Natural killer cell treated with Interleukin-12 subunit alpha and Interleukin-12 subunit beta and Interleukin-15 and Interleukin-18, amount 100 ng/mL, for 72 hours (primary cell): ENCODE results near the gene SPATA6. TPM values are rescaled to one million over a fixed set of nuclear protein-coding genes. Genes with fewer than 3 reads are reported as not detected.
"Not testable (repeated sequence)": the region's sequence is repeated elsewhere in the genome, so short reads cannot be mapped to it uniquely, and the experiment has no call there.

Source experiments
- ATAC-seq, 2 donors: fragments of 150-1000 bp; cut with Tn5 transposase in 1 of 2; sonication (Bioruptor Pico), chemical (Tn5 transposase) in 1 of 2; 2 replicates each; pipeline ENCODE4 v1.10.0; 2021
- DNase-seq: peaks from one replicate; pipeline ENCODE4 v3.0.0; 2022; ENCODE audit warnings: low spot score
- H3K27ac Mint-ChIP-seq, 2 donors: 1 replicate in 1 of 2; 2 replicates in 1 of 2; pipeline ENCODE4 v1.8.0; 2022; ENCODE audit warnings: mixed read lengths in 2 of 2, mild to moderate bottlenecking in 1 of 2, moderate library complexity in 1 of 2
- H3K27me3 Mint-ChIP-seq, 2 donors: 1 replicate in 1 of 2; 2 replicates in 1 of 2; pipeline ENCODE4 v1.8.0; 2022; ENCODE audit warnings: mixed read lengths in 2 of 2
- H3K36me3 Mint-ChIP-seq: one replicate; pipeline ENCODE4 v1.8.0; 2022; ENCODE audit warnings: mixed read lengths
- H3K4me1 Mint-ChIP-seq, 2 donors: 1 replicate in 1 of 2; 2 replicates in 1 of 2; pipeline ENCODE4 v1.8.0; 2022; ENCODE audit warnings: low read depth in 2 of 2, mixed read lengths in 2 of 2, mild to moderate bottlenecking in 1 of 2
- H3K4me3 Mint-ChIP-seq: one replicate; pipeline ENCODE4 v1.8.0; 2022; ENCODE audit warnings: mixed read lengths
- H3K9me3 Mint-ChIP-seq: 2 replicates; pipeline ENCODE4 v1.8.0; 2022; ENCODE audit warnings: mixed read lengths
- total RNA-seq, 2 donors: library from RNA; stranded (reverse); gene quantifications; one replicate each; pipeline ENCODE4 v1.2.3, GENCODE V29; 2022

SPATA6 gene
- total RNA-seq, 2 donors from 2014 or later, result 2.1 to 4.0 TPM

DNA sequence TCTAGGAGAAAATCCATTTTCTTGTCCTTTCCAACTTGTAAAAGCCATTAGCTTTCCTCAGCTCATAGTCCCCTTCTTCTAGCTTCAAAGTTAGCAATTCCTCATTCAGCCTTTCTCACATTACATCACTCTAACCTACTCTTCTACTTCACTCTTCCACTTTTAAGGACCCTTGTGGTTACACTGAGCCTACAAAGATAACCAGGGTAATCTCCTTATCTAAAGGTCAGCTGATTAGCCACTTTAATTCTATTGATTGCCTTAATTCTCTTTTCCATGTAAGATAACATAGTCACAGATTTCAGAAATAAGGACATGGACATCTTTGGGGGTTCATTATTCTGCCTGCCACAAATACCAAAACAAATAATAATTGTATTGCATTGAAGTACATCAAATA lies 8.5 kb upstream of the SPATA6 start:
- DNase-seq, result no peak
- H3K9me3 Mint-ChIP-seq, result no peaks in the 10 kb centered on the region
- H3K36me3 Mint-ChIP-seq, result no peaks in the 10 kb centered on the region
- no peak overlapping the region for H3K27ac Mint-ChIP-seq
- H3K4me3 Mint-ChIP-seq, result no peak overlapping the region
- no peaks in the 10 kb centered on the region for H3K4me1 Mint-ChIP-seq
- ATAC-seq, result no peak
- peaks cover 0 to 4% of the 10 kb centered on the region in 2 donors for H3K27me3 Mint-ChIP-seq

- not testable (repeated sequence) for DNase-seq, H3K4me3 Mint-ChIP-seq, H3K36me3 Mint-ChIP-seq, H3K27me3 Mint-ChIP-seq, H3K27ac Mint-ChIP-seq, H3K4me1 Mint-ChIP-seq, ATAC-seq, H3K9me3 Mint-ChIP-seq
These were observed 8.0 kb upstream of the SPATA6 start for GRCh38 chr1:48480023-48480422.

DNA sequence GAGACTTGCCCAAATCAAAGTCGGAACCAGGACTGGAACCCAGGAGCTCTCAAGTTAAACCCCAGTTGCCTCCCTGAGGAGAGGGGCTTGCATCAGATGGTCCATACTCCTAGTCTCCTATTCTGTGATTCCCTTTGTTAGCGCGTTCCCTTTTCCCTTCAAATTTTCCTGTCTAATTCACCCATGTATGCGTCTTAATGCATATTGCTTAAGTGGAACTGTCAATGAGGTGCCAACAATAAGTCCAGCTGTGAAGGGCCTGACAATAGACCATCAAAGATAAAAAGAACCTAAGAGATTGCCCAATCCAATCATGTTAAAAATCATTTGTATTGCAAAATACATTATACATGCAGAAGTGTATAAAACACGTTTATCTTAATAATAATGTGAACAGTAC lies 634 bp upstream of the SPATA6 start:
- DNase-seq, result no peak
- peaks cover 6 to 9% of the 10 kb centered on the region in 2 donors for H3K27me3 Mint-ChIP-seq
- H3K27ac Mint-ChIP-seq, result peak overlapping the region in 1 of 2 donors; percentile 81
- H3K4me1 Mint-ChIP-seq, result peaks cover 26 to 27% of the 10 kb centered on the region in 2 donors
- no peaks in the 10 kb centered on the region for H3K9me3 Mint-ChIP-seq
- H3K36me3 Mint-ChIP-seq, result peaks cover 8% of the 10 kb centered on the region
- H3K4me3 Mint-ChIP-seq, result peak overlapping the region; percentile 95
- ATAC-seq, result no peak

- H3K9me3 Mint-ChIP-seq, result no peaks in the 10 kb centered on the region
- DNase-seq (no peak), ATAC-seq (no peak)
- peaks cover 26 to 27% of the 10 kb centered on the region in 2 donors for H3K4me1 Mint-ChIP-seq
- peaks cover 5 to 9% of the 10 kb centered on the region in 2 donors for H3K27me3 Mint-ChIP-seq
- H3K27ac Mint-ChIP-seq, result peak overlapping the region; percentile 59 to 85
- H3K36me3 Mint-ChIP-seq, result peaks cover 8% of the 10 kb centered on the region
- peak overlapping the region; percentile 95 for H3K4me3 Mint-ChIP-seq
These were observed 884 bp downstream of the SPATA6 start for GRCh38 chr1:48470950-48471690.

- Mint-ChIP-seq H3K4me3 (peak overlapping the region; percentile 95), H3K36me3 (peaks cover 8% of the 10 kb centered on the region), H3K27me3 (peaks cover 4 to 9% of the 10 kb centered on the region in 2 donors), H3K27ac (peak overlapping the region; percentile 59 to 85), H3K9me3 (no peaks in the 10 kb centered on the region), H3K4me1 (peaks cover 26 to 27% of the 10 kb centered on the region in 2 donors)
- ATAC-seq (no peak), DNase-seq (no peak)
These were observed 1.5 kb downstream of the SPATA6 start for GRCh38 chr1:48470481-48470855.

DNA sequence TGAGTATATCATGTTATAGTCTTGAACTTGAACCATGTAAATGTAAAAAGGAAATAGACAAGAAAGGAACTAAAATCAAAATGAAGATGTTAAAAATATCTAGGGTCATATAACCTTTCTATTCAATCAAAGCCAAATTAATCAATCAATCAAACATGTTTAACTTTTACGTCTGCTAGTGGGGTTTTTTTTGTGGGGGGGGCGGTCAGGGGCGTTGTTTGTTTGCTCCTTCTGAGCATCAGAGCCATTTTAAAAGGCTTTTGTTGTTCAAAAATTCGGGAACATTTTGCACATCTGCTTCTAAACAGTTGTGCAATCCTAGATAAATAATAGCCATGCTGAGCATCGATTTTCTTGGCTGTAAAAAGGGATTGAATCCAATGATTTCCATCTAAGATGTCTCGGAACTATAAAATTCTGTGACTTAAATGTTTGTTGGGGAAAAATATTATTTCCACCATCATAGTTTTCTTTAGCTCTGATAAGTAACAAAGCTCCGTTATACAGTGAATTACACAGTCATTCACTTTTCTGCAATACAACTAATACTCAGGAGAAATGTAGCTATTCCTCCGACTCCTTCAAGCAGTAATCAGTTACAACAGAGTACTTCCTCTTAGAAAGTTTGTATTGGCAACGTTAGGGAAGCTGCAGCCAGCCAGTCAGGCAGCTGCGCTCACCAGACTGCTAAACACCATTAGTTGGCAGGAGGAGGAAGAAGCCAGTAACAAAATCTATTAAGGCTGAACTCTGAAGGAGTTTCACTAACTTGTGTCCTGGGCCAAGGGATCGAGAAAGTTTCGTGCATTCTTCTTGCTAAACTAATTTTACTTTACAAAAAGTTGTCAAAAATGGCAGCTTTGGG lies 2.2 kb downstream of the SPATA6 start:
- Mint-ChIP-seq H3K36me3 (peaks cover 6% of the 10 kb centered on the region), H3K27me3 (peaks cover 4 to 7% of the 10 kb centered on the region in 2 donors), H3K27ac (no peak overlapping the region), H3K9me3 (no peaks in the 10 kb centered on the region), H3K4me3 (peak overlapping the region; percentile 95), H3K4me1 (peaks cover 26 to 27% of the 10 kb centered on the region in 2 donors)
- no peak for DNase-seq
- ATAC-seq, result no peak

DNA sequence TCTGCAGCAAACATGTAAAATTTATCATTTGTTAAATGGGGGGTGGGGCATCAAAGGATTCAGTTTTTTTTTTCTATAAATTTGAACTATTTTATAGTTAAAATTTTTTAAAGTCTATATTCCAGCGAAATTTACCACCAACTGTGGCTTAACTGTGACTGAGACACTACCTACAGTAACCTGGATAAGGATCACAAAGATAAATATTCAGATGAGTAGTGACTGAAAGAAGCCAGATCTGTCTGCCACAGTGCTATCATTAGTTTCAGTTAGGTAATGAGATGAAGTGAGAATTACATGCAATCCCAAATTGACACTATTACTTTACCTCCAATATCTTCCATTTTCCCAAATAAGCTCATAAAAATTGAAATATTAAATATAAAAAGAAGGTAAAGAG lies 5.4 kb downstream of the SPATA6 start:
- Mint-ChIP-seq H3K27ac (no peak overlapping the region), H3K27me3 (peaks cover 7 to 8% of the 10 kb centered on the region in 2 donors), H3K4me3 (no peak overlapping the region), H3K4me1 (peaks cover 13 to 16% of the 10 kb centered on the region in 2 donors), H3K9me3 (no peaks in the 10 kb centered on the region), H3K36me3 (no peaks in the 10 kb centered on the region)
- ATAC-seq (no peak), DNase-seq (no peak)

- Mint-ChIP-seq H3K36me3 (no peaks in the 10 kb centered on the region), H3K4me1 (no peaks in the 10 kb centered on the region), H3K27ac (no peak overlapping the region), H3K4me3 (no peak overlapping the region), H3K9me3 (no peaks in the 10 kb centered on the region), H3K27me3 (peaks cover 7 to 12% of the 10 kb centered on the region in 2 donors)
- ATAC-seq, result no peak
- DNase-seq, result no peak
These were observed 9.2 kb downstream of the SPATA6 start for GRCh38 chr1:48462716-48463302.

GRCh38 chr1:48450505-48450904 lies 21.5 kb downstream of the SPATA6 start:
- Mint-ChIP-seq H3K27ac (no peak overlapping the region), H3K4me3 (no peak overlapping the region), H3K27me3 (peaks cover 5 to 11% of the 10 kb centered on the region in 2 donors), H3K36me3 (no peaks in the 10 kb centered on the region), H3K4me1 (no peaks in the 10 kb centered on the region), H3K9me3 (no peaks in the 10 kb centered on the region)
- DNase-seq (no peak), ATAC-seq (no peak)

- H3K27ac Mint-ChIP-seq, result no peak overlapping the region
- no peaks in the 10 kb centered on the region for H3K36me3 Mint-ChIP-seq
- DNase-seq (no peak), ATAC-seq (no peak)
- H3K4me1 Mint-ChIP-seq, result no peaks in the 10 kb centered on the region
- peaks cover 6% of the 10 kb centered on the region for H3K9me3 Mint-ChIP-seq
- peaks cover 2 to 4% of the 10 kb centered on the region in 2 donors for H3K27me3 Mint-ChIP-seq
- no peak overlapping the region for H3K4me3 Mint-ChIP-seq
These were observed 23.1 kb downstream of the SPATA6 start for GRCh38 chr1:48448932-48449331.

DNA sequence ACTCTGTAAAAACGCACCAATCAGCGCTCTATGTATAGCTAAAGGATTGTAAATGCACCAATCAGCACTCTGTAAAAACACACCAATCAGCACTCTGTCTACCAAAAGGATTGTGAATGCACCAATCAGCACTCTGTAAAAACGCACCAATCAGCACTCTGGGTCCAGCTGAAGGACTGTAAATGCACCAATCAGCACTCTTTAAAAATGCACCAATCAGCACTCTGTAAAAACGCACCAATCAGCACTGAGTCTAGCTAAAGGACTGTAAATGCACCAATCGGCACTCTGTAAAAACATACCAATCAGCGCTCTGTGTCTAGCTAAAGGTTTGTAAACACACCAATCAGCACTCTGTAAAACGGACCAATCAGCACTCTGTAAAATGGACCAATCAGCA lies 27.8 kb downstream of the SPATA6 start:
- peaks cover 11% of the 10 kb centered on the region for H3K9me3 Mint-ChIP-seq
- H3K4me1 Mint-ChIP-seq, H3K27me3 Mint-ChIP-seq, H3K36me3 Mint-ChIP-seq, ATAC-seq, H3K4me3 Mint-ChIP-seq, H3K27ac Mint-ChIP-seq, DNase-seq: not testable (repeated sequence)

DNA sequence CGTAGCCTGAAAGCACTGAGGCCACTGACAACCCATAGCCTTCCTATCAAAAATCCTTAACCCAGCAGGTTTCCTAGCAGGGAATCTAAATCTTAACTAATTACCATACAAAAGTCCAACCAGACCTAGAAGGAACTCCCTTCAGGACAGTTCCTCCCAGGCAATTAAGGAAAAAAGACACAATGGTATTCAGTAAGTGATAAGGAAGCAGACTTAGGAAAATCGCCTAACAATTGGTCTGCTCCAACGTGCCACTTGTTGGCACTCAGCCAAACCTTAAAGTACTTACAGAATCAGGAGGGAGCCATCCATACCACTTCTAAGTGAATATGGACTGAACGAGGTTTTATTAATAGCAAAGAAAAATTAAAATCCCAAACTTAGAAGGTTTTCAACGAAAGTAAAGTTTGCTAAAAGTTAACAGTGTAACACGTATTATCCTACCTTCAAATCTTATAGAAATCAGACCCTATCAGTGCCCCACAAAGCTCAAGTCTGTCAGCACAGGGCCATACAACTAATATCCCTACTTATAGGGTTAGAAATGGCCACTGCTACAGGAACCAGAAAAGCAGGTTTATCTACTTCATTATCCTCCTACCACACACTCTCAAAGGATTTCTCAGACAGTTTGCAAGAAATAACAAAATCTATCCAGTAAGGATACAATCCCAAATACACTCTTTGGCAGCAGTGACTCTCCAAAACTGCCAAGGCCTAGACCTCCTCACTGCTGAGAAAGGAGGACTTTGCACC lies 29.0 kb downstream of the SPATA6 start:
- Mint-ChIP-seq H3K27ac (no peak overlapping the region), H3K9me3 (peaks cover 14% of the 10 kb centered on the region), H3K36me3 (peaks cover 5% of the 10 kb centered on the region), H3K4me1 (no peaks in the 10 kb centered on the region), H3K27me3 (peaks cover 0 to 2% of the 10 kb centered on the region in 2 donors), H3K4me3 (no peak overlapping the region)
- no peak for ATAC-seq
- no peak for DNase-seq

- DNase-seq, ATAC-seq, H3K4me3 Mint-ChIP-seq, H3K27me3 Mint-ChIP-seq, H3K27ac Mint-ChIP-seq, H3K36me3 Mint-ChIP-seq, H3K4me1 Mint-ChIP-seq: not testable (repeated sequence)
- peaks cover 14% of the 10 kb centered on the region for H3K9me3 Mint-ChIP-seq
These were observed 31.2 kb downstream of the SPATA6 start for GRCh38 chr1:48440786-48441185.
